PC-9 (cell line): ENCODE data around the gene RALB. TPM values are rescaled to one million over a fixed set of nuclear protein-coding genes. Genes with fewer than 3 reads are reported as not detected.

Experiments
- BruUV-seq: library from RNA; stranded (reverse); fragments of 400-500 nt; replicated peaks from 2 replicates; lab custom pipeline; 2021; lab: Mats Ljungman, UMichigan
- CTCF ChIA-PET: fragments of 300-600 bp; sonication (Branson Sonifier 250); formaldehyde crosslinking; loops from one replicate; lab custom pipeline; 2022; ENCODE audit warnings: antibody characterized with exemption; lab: Charles Lee
- POLR2A ChIA-PET: fragments of 300-600 bp; sonication (Branson Sonifier 250); formaldehyde crosslinking; loops from one replicate; lab custom pipeline; 2022; ENCODE audit warnings: antibody characterized with exemption; ENCODE audit not compliant: unreplicated experiment; lab: Charles Lee
- DNase-seq, 2 experiments: peaks; one replicate each; pipeline versions ENCODE4 v3.0.0 to v3.0.0-alpha.2; 2015 to 2022; ENCODE audit warnings: mixed read lengths in 1 of 2
- H2AFZ ChIP-seq: fragments of 200-600 bp; sonication (generic); 2 replicates; pipeline ENCODE4 v1.8.1; 2017; ENCODE audit warnings: antibody characterized with exemption
- H3F3A ChIP-seq: fragments of 200-600 bp; sonication (generic); 2 replicates; pipeline ENCODE4 v1.8.1; 2017; ENCODE audit warnings: antibody characterized with exemption, mild to moderate bottlenecking, low read depth; ENCODE audit not compliant: insufficient read depth
- H3K27ac ChIP-seq: fragments of 200-600 bp; sonication (generic); 2 replicates; pipeline ENCODE4 v1.6.1; 2016; ENCODE audit warnings: mixed run types
- H3K27me3 ChIP-seq: fragments of 200-600 bp; sonication (generic); 2 replicates; pipeline ENCODE4 v1.6.1; 2016; ENCODE audit warnings: low read depth, mixed run types; ENCODE audit not compliant: insufficient read depth
- H3K36me3 ChIP-seq: fragments of 200-600 bp; sonication (generic); 2 replicates; pipeline ENCODE4 v1.6.1; 2016; ENCODE audit warnings: low read depth, mixed run types
- H3K4me1 ChIP-seq: fragments of 200-600 bp; sonication (generic); replicated peaks from 2 replicates; pipeline ENCODE4 v1.6.1; 2016; ENCODE audit warnings: mixed run types; ENCODE audit not compliant: insufficient read depth
- H3K4me2 ChIP-seq: fragments of 200-600 bp; sonication (generic); 2 replicates; pipeline ENCODE4 v1.6.1; 2017; ENCODE audit warnings: mixed run types
- H3K4me3 ChIP-seq: fragments of 200-600 bp; sonication (generic); 2 replicates; pipeline ENCODE4 v1.6.1; 2016; ENCODE audit warnings: mixed run types
- H3K79me2 ChIP-seq: fragments of 200-600 bp; sonication (generic); 2 replicates; pipeline ENCODE4 v1.6.1; 2017; ENCODE audit warnings: low read depth, mixed run types
- H3K9me2 ChIP-seq: fragments of 200-600 bp; sonication (generic); 2 replicates; pipeline ENCODE4 v1.8.1; 2017; ENCODE audit warnings: mild to moderate bottlenecking; ENCODE audit not compliant: insufficient read depth
- H3K9me3 ChIP-seq: fragments of 200-600 bp; sonication (generic); 2 replicates; pipeline ENCODE4 v1.8.1; 2016; ENCODE audit warnings: low read depth; ENCODE audit not compliant: insufficient read depth
- H4K20me1 ChIP-seq: fragments of 200-600 bp; sonication (generic); 2 replicates; pipeline ENCODE4 v1.8.1; 2017; ENCODE audit not compliant: insufficient read depth
- CTCF ChIP-seq: fragments of 200-600 bp; sonication (generic); conservative IDR thresholded peaks from 2 replicates; pipeline ENCODE4 v1.6.1; 2017; ENCODE audit warnings: mixed run types, antibody characterized with exemption, mild to moderate bottlenecking, moderate library complexity
- EZH2 ChIP-seq: fragments of 200-600 bp; sonication (generic); IDR thresholded peaks from 2 replicates; pipeline ENCODE4 v1.8.0; 2017; ENCODE audit warnings: antibody characterized with exemption, low read depth
- intact Hi-C: fragments of 100-400 bp; cut with micrococcal nuclease; formaldehyde crosslinking; loops from one replicate; pipeline ENCODE4 v1.10.0; 2022; ENCODE audit not compliant: unreplicated experiment
- total RNA-seq: library from RNA; stranded (reverse); gene quantifications from 2 replicates; pipeline ENCODE4 v1.2.3, GENCODE V29; 2021

RALB gene
- total RNA-seq, 1 experiment from 2014 or later = 86.6 TPM

- Histone ChIP-seq H3K27ac (peak overlapping the region; percentile 67), H4K20me1 (no peaks in the 10 kb centered on the region), H3K27me3 (no peaks in the 10 kb centered on the region), H3K4me3 (peak overlapping the region; percentile 9; the same call in 1 of the 2 replicates), H3K36me3 (no peaks in the 10 kb centered on the region), H3K4me2 (peak overlapping the region; percentile 73), H3K9me3 (no peaks in the 10 kb centered on the region), H3K9me2 (no peaks in the 10 kb centered on the region), H3F3A (peaks cover 42% of the 10 kb centered on the region), H3K4me1 (peaks cover 69% of the 10 kb centered on the region), H2AFZ (no peak overlapping the region), H3K79me2 (peaks cover 4% of the 10 kb centered on the region; the same call in 1 of the 2 replicates)
- intact Hi-C loops = loop anchor here (1.0 kb wide), 2 partner anchors 8 to 46 kb away; no protein-coding TSS in a partner anchor
- TSS peak; percentile 54 for BruUV-seq
- ChIA-PET POLR2A (interaction anchor here (0.6 to 0.7 kb wide), 4 partner anchors 10 to 379 kb away, joined by 3 to 4 read pairs (median 3); no protein-coding TSS in a partner anchor), CTCF (no interaction called here)
- TF ChIP-seq CTCF (no peak), EZH2 (no peak)
- peak; percentile 90 to 98 for DNase-seq
Observed at GRCh38 chr2:120245520-120246332, 6.9 kb upstream of the RALB start.

GRCh38 chr2:120246546-120247300, 5.9 kb upstream of the RALB start:
- Histone ChIP-seq H3K4me3 (no peak overlapping the region), H3K27ac (0 out of 2 replicates have a peak overlapping the region, but pooled peaks have one; percentile 67), H3K79me2 (no peaks in the 10 kb centered on the region), H3K9me3 (no peaks in the 10 kb centered on the region), H2AFZ (no peak overlapping the region), H4K20me1 (no peaks in the 10 kb centered on the region), H3K4me2 (peak overlapping the region; percentile 73), H3K9me2 (no peaks in the 10 kb centered on the region), H3F3A (peaks cover 43% of the 10 kb centered on the region), H3K27me3 (no peaks in the 10 kb centered on the region), H3K36me3 (no peaks in the 10 kb centered on the region), H3K4me1 (peaks cover 67% of the 10 kb centered on the region)
- intact Hi-C loops = no loop called here
- ChIA-PET CTCF (no interaction called here), POLR2A (no interaction called here)
- TF ChIP-seq CTCF = no peak
- no peak for TF ChIP-seq EZH2
- no peak for DNase-seq
- BruUV-seq = no TSS peak

- no peaks in the 10 kb centered on the region for H3K36me3 ChIP-seq
- no peaks in the 10 kb centered on the region for H3K9me3 ChIP-seq
- H3K9me2 ChIP-seq = no peaks in the 10 kb centered on the region
- no peak overlapping the region for H3K4me3 ChIP-seq
- intact Hi-C loops = no loop called here
- no TSS peak for BruUV-seq
- no peaks in the 10 kb centered on the region for H3K27me3 ChIP-seq
- no peaks in the 10 kb centered on the region for H3K79me2 ChIP-seq
- H3K4me1 ChIP-seq = peaks cover 62% of the 10 kb centered on the region
- no peaks in the 10 kb centered on the region for H4K20me1 ChIP-seq
- H2AFZ ChIP-seq = no peak overlapping the region
- ChIA-PET CTCF (no interaction called here), POLR2A (no interaction called here)
- DNase-seq = no peak
- no peak overlapping the region for H3K4me2 ChIP-seq
- H3K27ac ChIP-seq = no peak overlapping the region
- H3F3A ChIP-seq = peaks cover 40% of the 10 kb centered on the region
- TF ChIP-seq EZH2 (no peak), CTCF (no peak)
Observed at GRCh38 chr2:120247851-120248250, 4.8 kb upstream of the RALB start.
